ENCODE data around the gene GRM7.

GRM7 gene

DNA sequence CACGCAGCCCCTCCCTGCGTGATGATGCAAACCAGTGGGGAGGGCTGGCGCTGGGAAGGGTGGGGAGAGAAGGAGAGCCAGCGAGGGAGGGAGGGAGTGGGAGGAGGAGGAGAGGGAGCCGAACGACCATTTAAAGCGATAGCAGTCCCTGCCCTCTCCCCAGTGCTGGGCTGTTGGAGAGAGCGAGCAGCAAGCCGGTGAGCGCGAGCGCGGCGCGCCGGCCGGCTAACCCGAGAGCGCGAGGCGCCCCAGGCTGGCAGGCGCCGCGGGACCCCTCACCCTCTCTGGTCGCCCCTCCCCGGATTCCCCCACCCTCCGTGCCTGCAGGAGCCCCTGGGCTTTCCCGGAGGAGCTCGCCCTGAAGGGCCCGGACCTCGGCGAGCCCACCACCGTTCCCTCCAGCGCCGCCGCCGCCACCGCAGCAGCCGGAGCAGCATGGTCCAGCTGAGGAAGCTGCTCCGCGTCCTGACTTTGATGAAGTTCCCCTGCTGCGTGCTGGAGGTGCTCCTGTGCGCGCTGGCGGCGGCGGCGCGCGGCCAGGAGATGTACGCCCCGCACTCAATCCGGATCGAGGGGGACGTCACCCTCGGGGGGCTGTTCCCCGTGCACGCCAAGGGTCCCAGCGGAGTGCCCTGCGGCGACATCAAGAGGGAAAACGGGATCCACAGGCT, at the start of gene GRM7:
Gene GRM7, plus strand, starts transcription at position 162 of the 671 bp plus-strand sequence.
- DNase-seq (ENCODE audit: low read depth) = no peak
- no peak within 1 kb of the TSS for H3K4me3 ChIP-seq (ENCODE audit: low read length)
- TF ChIP-seq, protein P1, sequence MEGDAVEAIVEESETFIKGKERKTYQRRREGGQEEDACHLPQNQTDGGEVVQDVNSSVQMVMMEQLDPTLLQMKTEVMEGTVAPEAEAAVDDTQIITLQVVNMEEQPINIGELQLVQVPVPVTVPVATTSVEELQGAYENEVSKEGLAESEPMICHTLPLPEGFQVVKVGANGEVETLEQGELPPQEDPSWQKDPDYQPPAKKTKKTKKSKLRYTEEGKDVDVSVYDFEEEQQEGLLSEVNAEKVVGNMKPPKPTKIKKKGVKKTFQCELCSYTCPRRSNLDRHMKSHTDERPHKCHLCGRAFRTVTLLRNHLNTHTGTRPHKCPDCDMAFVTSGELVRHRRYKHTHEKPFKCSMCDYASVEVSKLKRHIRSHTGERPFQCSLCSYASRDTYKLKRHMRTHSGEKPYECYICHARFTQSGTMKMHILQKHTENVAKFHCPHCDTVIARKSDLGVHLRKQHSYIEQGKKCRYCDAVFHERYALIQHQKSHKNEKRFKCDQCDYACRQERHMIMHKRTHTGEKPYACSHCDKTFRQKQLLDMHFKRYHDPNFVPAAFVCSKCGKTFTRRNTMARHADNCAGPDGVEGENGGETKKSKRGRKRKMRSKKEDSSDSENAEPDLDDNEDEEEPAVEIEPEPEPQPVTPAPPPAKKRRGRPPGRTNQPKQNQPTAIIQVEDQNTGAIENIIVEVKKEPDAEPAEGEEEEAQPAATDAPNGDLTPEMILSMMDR (conservative IDR thresholded peaks at IDR 0.05; ENCODE audit: low read length) = no peak

DNA sequence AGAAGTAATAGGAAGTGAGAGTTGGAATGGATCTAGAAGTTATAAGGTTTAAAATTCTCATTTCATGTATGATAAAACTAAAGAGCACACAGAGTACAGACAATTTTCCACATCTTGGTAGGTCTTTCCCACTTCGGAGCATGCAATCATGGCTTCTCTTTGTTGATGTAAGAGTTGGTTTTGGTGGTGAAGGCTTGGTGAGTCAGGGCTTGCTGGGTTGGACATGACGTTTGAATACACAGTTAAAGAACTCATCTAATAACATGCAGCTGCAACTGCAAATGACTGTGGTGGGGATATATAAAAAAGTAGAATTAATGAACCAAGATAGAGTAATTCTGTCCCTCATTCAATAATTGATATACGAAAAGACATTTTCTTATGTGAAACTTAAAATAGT, 39.5 kb upstream of the GRM7 start:
- no peak overlapping the region for H3K4me3 ChIP-seq (ENCODE audit: low read length)
- no peak for DNase-seq (ENCODE audit: low read depth)
- TF ChIP-seq, protein P1 (conservative IDR thresholded peaks at IDR 0.05; ENCODE audit: low read length) = no peak

DNA sequence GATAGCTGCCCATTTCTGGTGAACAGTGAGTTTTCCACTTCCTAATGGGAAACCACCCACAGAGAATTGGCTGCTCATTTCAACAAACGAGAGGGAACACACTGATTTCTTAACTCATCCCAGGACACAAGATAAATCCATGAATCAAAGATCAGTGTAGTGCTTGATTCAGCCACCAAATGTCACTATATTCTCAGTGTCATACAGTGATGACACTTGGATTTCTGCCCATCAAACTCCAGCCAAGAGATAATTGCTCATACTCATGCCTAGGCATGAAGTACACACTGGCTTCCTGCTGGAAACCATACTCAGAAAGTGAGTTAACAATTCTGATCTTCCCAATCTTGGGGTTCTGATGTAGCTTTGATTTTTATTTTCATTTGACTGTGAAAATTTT, 35.4 kb upstream of the GRM7 start:
- DNase-seq (ENCODE audit: low read depth) = no peak
- H3K4me3 ChIP-seq (ENCODE audit: low read length) = no peak overlapping the region
- TF ChIP-seq, protein P1 (conservative IDR thresholded peaks at IDR 0.05; ENCODE audit: low read length) = no peak

DNA sequence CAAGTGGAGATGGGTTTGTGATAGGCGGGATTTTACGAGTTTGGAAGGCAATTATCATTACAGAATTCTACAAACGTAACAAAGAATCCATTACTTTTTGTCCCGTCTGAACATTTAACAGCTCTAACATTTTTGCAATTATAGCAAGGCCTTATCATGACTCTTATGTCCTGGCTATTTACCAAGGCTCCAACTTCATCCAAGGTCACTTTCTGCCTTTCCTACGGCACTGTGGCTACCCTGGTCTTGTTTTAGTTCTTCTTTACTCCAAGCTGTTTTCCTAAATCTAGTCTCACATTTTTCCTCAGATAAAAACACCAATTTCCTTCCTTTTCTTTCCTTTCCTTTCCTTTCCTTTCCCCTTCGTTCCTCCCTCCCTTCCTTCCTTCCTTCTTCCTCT, 33.5 kb upstream of the GRM7 start:
- TF ChIP-seq, protein P1 (conservative IDR thresholded peaks at IDR 0.05; ENCODE audit: low read length) = no peak
- H3K4me3 ChIP-seq (ENCODE audit: low read length) = no peak overlapping the region
- DNase-seq (ENCODE audit: low read depth) = no peak

DNA sequence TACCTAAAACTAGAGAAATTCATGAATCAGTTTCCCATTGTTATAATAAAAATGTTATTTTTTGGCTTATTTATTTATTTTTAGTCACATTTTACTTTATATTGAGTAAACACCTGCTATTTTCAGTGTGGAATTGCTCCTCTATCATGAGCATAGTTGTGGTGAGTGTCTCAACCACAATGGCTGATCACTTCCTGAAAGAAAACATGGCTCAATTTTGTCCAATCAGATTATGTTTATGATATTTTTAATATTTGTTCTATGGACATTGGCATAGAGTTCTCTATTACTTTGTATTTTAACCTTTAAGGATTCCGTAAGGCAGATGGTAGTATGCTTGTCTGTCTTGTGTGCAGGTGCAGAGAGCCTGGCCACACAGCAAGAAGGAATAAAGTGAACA, 16.2 kb upstream of the GRM7 start:
- DNase-seq (ENCODE audit: low read depth) = no peak
- TF ChIP-seq, protein P1 (conservative IDR thresholded peaks at IDR 0.05; ENCODE audit: low read length) = no peak
- no peak overlapping the region for H3K4me3 ChIP-seq (ENCODE audit: low read length)

DNA sequence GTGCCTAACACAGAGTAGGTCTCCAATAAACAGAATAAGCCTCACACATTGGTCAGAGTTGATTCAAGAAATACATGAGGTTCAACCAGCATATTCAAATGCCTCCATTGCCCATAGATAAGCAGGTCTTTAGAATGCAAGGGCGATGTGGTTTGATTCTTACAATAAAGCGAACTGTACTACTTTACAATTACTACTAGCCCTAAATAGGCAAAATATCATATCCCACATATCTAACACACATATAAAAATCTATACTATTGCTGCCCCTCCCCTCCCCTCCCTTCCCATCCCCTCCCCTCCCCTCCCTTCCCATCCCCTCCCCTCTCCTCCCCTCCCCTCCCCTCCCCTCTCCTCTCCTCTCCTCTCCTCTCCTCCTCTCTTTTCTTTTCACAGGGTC, 6.7 kb upstream of the GRM7 start:
- no peak for DNase-seq (ENCODE audit: low read depth)
- TF ChIP-seq, protein P1 (conservative IDR thresholded peaks at IDR 0.05; ENCODE audit: low read length) = no peak
- no peak overlapping the region for H3K4me3 ChIP-seq (ENCODE audit: low read length)

DNA sequence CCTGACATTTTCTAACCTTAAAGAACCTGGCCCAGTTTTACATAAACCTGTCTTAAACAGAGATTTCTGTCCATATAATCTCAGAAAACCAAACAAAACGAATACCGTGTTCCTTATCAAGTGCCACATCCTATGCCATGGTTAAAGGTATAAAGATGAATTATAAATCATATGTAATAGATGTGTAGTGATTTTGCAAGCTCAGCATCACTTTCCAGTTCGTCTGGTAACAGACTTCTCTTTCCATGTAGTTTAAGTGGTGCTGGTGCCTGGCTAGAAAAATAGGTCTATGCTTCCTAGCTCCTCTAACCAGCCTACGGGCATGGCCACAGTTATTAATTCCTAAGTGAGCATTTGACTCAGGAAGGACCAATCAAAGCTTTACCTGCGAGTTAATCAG, 3.4 kb upstream of the GRM7 start:
- no peak for DNase-seq (ENCODE audit: low read depth)
- TF ChIP-seq, protein P1 (conservative IDR thresholded peaks at IDR 0.05; ENCODE audit: low read length) = no peak
- H3K4me3 ChIP-seq (ENCODE audit: low read length) = no peak overlapping the region
